HG03095 (cell line): Measurements from ENCODE around the gene ZNF506.
"Not testable (repeated sequence)": the region's sequence is repeated elsewhere in the genome, so short reads cannot be mapped to it uniquely, and the experiment has no call there.

ENCODE experiments used
- ATAC-seq: cut with Tn5 transposase; IDR thresholded peaks from one replicate; pipeline ENCODE4 v1.9.1; 2021; ENCODE audit warnings: moderate library complexity; ENCODE audit not compliant: unreplicated experiment

The ZNF506 gene

DNA sequence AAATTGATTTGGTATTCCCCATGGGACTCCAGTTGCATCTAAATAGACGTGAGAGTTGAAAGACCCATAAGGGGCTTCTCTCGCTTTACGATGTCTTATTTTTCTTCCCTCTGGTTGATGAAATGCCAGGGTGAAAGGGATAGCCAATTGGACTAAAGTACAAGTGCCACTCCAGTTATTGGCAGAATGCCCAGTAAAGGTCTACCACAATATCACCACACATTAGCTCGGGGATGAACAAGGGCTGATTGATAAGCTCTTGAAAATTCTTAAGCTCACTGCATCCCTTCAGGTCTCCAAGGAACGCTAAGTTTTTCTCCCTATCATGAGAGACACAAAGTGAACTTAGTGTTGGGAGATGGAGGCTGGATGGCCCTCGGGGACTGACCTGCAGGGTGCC lies 39.8 kb downstream of the ZNF506 start:
- ATAC-seq, result not testable (repeated sequence)

DNA sequence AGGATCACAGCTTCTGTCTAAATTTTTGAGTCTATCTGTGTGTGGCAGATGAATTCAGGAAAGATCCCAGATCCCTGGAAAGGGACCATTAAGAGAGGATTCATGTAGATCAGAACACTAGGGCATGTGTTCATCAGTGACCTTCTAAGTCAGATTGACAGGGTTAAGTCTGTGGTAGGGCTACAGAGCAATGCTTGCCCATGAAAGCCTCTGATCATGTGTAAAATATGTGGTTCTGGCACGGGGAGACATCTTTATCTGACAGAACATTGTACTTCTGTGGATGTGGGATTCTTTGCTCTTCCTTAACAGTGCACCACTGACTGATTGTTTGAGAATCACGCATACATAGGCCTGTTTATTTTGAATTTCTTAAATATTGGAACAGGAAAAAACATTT lies 42.9 kb downstream of the ZNF506 start:
- ATAC-seq, result no peak

DNA sequence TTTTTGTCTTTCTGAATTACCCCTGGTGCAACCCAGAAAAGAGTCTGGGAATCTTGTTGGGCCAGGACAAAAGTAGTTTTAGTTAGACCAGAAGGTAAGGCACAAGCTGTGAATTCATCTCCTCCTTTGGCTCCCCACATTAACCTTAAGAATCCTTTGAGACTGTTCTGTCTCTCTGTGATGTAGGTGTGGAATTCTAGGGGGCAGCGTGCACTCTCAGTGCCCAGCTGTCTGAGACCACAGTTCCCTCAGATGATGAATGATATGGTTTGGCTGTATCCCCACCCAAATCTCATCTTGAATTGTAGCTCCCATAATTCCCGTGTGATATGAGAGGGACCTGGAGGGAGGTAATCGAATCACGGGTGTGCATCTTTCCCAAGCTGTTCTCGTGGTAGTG lies 43.9 kb downstream of the ZNF506 start:
- ATAC-seq, result no peak

DNA sequence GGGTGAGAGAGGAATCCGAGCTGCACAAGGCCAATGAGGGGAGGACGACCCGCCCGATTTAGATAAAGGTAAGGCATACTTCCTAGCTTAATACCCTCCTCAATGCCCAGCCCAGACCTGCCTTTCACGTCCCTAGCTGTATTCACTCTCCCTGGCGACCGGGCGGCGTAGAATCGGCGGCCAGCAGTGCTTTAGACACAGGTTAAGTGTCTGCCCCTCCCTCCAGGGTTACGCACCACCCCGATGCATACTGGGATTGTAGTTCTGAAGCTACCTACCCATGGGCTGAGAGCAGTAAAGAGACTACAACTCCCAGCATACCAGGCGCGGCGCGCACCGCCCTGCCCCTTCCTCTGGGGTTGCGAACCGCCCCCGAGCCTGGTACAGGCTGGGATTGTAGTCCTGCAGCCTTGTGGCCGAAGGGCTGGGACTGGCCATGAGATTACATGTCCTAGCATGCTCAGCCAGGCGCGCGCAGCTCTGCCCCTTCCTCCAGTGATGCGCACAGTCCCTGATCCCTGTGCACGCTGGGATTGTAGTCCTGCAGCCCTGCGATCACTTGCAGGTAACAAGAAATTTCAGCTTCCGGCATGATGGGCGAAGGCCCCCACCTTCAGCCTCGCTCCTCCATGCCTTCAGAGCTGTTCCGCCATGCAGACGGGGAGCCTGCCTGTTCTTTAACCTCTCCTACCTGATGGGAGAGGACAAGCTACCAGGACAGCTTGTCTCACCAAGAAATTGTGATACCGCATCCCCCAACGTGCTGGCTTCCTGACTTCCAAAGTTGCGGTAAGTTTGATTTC lies 45.1 kb downstream of the ZNF506 start:
- peak; percentile 99 for ATAC-seq

DNA sequence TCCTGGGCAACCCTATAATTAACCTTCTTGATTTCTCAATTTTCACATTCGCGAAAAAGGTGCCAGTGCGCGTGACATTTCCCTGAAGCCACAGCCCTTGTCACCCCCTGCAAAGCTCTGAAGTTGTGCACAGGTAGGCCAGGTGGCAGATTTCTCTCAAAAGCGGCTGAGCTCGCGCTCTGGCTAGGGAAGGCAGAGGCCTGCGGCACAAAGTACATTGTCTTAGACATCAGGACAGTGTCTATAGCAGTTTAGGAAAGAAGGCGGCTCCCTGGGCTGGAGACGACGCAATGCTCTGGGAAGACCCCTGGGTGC lies 45.7 kb downstream of the ZNF506 start:
- no peak for ATAC-seq

DNA sequence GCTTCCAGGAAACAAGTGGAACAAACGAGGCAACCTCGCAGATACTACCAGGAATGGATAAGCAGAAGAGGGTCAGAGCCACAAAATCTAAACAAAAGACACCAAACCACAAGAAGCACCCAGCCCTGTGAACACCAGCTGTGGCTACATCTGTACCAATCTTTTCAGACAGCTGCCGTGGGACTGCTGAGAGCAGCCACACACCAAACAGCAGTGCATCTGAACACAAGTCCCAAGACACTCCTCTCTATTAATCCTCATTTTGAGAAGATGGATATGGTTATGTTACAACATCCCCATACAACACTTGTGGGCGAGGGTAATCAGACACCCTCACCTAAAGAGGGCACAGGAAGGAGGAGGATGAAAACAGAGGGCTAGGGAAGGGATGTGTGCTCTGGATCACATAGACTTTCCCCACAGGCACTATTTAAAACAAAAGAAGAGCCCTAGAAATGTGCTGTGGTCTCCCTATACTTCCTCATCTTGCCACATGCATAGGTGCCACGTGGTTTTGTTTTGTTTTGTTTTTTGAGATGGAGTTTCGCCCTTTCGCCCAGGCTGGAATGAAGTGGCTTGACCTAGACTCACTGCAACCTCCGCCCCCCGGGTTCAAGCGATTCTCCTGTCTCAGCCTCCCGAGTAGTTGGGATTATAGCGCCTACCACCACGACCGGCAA lies 47.1 kb downstream of the ZNF506 start:
- ATAC-seq, result no peak

DNA sequence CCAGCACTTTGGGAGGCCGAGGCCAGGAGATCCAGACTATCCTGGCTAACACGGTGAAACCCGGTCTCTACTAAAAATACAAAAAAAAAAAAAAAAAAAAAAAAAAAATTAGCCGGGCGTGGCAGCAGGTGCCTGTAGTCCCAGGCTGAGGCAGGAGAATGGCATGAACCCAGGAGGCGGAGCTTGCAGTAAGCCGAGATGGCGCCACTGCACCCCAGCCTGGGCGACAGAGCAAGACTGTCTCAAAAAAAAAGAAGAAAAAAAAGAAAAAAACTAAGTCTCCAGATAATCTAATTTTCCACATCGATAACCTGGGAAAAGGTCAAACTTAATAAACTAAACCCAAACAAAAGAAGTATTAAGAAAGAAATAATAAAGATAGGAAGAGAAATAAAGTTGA lies 49.6 kb downstream of the ZNF506 start:
- not testable (repeated sequence) for ATAC-seq

DNA sequence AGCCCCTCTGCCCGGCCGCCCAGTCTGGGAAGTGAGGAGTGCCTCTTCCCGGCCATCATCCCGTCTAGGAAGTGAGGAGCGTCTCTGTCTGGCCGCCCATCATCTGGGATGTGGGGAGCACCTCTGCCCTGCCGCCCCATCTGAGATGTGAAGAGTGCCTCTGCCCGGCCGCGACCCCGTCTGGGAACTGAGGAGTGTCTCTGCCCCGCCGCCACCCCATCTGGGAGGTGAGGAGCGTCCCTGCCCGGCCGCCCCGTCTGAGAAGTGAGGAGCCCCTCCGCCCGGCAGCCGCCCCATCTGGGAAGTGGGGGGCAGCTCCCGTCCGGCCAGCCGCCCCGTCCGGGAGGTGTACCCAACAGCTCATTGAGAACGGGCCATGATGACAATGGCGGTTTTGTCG lies 51.6 kb downstream of the ZNF506 start:
- not testable (repeated sequence) for ATAC-seq

DNA sequence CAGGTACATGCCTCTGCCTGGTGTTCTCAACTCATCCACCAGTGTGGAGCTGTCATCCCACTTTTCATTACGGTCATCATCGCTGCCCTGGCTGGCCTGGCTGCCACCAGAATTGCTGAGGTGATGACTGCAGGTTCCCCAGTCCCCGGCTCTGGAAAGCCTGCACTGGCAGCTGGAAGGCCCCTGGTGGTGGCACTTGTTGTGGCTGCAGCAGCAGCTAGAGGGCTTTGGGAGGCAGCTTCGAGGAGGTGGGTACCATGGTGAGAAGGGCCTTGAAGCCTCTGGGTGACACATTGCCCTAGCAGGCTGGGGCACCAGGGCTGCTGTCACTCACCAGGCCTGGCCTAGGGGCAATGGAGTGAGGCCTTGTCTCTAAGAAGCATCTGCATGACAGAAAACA lies 63.4 kb downstream of the ZNF506 start:
- ATAC-seq, result no peak

DNA sequence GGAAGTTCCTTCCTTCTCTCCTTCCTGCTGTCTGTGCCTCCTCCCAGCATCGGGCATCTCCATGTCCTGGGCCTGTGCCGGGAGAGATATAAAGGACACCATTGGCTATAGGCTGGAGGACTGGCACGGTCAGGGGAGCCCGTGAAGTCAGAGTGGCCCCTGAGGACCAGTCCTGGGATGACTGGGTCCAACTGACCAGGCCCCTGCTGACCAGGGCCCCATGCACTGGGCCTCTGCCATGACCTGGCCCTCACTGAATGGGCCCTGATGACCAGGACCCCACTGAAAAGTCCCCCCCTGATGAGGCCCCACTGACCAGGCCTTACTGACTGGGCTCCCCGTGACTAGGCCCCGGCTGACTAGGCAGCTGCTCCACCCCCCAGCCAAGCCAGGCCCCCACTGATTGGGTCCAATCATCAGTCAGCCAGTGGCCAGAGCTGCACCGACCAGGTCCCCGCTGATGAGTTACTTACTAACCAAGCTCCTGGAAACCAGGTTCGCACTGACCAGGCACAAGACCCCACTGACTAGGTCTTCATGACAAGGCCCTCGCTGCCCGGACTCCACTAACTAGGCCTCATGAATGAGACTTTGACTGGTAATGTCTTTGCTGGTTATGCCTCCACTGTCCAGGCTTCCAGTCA lies 68.7 kb downstream of the ZNF506 start:
- no peak for ATAC-seq

DNA sequence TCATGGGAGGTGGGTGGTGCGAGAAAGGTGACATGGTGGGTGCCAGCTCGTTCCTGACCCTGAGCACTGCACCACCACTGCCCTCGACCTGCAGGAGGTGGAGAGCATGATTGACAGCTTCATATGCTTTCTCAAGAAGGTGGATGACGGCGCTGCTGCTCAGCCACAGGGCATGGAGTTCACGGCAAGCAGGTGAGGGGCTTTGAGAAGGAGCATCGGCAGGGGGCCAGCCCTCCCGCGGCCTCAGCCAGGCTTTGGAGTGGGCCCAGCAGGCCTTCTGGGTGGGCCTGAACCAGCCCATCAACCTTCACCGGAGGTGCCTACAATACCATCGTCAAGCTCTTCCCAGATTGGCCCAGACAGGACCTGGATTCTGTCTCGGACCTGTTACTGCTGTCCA lies 69.7 kb downstream of the ZNF506 start:
- ATAC-seq, result no peak

DNA sequence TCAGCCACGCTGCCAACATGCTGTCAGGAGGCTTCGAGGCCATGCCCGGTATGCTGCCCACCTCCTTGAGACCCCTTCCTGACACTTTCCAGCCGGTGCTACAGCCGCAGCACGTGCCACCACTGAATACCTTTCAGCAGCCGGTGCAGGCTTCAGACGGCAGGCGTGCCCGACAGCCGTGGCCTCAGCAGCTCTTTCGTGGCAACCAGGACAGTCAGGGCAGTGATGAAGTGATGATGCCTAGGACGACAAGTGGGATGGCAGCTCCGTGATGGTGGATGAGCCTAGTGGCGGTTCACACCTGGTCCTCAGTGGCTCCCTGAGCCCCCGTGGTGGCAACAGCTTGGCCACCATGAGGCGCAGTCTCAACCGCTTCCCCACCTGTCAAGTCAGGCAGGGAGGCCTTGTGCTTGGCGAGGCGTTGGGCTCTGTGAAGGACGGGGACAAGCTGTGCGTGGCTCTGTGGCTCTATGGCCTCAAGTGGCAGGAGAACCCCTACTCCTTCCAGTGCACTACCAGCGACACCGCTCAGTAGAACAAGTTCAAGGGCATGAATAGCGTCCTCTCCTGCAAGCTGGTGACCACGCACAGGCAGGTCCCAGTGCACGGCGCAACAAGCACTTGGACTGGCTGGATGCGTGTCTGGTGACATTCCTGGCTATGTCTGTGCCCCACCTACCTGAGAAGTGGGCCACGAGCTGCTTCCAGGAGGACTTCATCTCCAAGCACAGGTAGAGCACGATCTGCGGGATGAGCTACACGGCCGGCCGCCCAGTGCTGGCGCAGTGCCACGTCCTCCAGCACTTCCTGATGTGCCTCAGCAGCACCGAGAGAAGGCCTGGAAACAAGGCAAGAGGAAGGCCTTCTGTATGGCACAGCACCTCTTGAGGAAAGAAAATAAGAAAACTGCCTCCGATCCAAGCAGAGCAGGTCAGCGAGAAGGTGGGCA lies 70.4 kb downstream of the ZNF506 start:
- no peak for ATAC-seq

DNA sequence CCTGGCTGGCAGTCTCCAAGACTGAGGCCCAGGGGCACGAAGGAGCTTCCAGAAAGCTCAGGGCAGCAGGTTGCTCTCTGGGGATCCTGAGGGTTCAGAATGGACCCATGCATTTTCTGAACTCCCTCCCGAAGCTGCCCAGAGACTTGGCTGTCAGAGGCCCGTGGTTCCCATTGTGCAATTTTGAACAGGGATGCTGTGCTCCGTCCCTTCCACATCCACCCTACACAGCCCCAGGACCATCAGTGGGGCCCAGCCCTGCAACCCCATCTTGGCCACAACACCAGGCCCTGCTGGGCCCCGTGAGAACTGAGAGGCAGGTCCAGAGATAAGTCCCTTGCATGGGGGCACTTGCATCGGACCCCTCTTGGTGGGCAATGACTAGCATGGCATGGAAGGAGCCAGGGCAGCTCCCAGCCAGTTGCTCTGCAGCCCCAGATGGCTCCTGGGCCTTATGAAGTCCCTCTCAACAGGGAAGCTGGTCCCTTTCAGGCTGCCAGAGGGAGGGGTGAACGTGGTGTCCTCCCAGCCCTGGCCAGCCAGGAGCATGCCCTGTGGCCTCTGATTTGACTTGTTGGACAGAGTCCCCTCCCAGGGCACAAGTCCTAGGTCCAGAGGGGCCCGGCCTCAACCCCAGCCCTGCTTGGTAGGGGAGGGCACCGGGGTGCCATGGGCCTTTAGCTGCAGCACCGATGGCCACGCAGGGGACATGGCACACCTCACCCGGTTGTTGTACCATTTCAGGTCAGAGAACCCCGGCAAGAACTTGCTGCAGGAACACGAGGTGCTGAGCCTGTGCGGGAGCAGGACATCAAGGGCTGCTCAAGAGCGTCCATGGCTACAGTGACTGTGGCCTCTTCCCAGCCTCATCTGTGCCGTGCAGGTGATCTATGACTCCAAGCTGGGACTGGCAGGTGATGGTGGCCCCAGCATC lies 71.4 kb downstream of the ZNF506 start:
- no peak for ATAC-seq

DNA sequence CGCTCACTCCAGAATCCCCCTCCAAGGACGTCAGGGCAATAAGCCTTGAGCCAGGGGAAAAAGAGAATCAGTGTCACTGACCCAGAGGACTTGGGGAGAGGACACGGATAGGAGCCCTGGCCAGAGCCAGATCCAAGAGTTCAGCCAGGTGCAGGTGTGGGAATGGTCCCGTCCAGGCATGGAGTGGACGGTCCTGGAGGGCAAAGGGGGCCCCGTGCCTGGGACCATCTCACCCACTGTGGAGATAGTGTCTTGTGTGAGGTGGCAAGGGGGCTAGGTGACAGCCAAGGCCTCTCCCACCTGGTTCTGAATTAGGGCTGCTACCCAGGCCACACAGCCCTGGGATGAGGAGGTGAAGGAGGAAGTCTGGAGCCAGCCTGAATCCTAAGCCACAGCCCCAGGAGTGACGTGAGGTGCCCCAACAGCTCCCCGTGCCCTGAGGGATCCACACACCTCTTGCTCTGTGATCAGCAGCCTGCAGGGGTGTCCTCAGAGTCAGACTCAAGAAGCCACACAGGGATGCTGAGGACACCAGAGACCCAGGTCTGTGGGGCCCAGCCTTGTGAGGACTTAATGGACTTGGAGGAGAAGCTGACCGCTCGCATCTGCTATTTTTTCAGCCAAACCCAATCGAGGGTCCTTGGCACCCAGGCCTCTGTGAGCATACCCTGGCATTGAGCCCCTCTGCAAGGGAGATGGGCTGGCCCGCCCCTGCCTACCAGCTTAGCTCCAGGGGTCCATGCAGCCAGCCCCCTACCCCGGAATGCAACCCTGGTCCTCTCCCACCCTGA lies 72.2 kb downstream of the ZNF506 start:
- ATAC-seq, result no peak

DNA sequence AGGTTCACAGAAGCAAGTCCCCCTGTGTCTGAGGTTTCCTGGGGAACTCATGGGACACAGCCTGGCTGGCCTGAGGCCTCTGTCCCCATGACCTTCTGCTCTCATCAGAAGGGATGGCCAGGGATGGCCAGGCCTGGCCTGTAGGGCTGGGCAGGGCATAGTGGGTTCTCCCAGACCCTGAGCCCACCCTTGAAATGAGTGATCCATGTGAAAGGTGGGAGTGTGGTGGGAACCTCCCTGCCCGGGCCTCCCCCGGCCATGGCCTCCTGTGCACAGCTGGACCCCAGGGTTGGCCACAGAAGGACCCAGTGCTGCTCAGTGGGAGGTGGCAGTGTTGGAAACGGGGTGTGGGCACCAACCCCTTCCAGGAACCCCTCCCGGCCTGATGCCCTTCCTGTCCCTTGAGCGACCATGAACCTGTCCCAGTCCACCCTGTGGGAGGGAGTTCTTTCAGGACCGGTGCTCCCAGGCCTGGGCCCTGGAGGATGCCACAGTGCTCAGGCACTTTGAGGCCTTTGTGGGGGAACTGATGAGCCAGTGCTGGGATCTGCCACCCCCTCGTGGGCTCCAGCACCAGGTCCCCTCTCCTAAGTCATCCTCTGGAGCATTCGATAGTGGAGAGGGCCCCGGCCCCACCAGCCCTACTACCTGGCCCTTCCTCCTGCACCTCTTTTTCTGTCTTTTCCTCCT lies 73.2 kb downstream of the ZNF506 start:
- ATAC-seq, result no peak

DNA sequence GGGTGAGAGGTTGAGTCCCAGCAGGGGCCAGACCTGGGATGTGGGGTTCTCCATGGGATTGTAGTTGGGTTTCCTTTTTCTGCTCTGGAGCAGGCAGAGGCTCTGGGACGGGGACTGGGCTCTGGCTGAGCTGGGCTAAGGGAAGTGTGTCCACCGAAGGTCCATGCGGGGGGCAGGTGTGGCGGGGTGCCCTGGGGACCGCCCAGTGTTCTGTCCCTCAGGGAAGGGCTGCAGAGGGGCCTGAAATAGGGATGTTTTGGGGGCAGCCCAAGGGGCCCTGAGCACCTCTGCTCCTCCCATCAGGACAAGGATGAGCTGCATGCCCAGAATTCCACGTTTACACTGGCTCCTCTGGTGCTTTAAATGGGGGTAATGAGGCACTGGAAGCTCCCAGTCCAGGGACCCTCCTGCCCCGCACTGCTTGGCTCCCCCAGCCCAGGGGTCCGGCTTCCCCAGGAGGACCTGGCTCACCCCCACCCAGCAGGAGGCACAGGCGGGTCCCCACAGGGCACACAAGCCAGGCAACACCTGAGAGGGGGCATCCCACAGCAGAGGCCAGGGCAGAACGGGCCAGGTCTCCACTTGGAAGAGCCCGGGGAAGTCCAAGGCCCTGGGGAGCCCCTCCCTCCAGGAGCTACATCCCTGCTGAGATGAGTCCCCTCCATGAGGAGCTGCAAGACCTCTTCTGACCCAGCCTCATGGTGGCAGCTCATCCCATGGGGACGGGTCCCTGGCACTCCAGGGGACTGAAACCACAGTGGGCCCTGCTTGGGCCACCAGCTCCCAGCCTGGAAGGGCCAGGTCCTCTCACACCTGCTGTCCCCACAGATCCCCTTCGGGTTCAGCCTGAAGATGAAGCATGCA lies 74.0 kb downstream of the ZNF506 start:
- ATAC-seq, result no peak

DNA sequence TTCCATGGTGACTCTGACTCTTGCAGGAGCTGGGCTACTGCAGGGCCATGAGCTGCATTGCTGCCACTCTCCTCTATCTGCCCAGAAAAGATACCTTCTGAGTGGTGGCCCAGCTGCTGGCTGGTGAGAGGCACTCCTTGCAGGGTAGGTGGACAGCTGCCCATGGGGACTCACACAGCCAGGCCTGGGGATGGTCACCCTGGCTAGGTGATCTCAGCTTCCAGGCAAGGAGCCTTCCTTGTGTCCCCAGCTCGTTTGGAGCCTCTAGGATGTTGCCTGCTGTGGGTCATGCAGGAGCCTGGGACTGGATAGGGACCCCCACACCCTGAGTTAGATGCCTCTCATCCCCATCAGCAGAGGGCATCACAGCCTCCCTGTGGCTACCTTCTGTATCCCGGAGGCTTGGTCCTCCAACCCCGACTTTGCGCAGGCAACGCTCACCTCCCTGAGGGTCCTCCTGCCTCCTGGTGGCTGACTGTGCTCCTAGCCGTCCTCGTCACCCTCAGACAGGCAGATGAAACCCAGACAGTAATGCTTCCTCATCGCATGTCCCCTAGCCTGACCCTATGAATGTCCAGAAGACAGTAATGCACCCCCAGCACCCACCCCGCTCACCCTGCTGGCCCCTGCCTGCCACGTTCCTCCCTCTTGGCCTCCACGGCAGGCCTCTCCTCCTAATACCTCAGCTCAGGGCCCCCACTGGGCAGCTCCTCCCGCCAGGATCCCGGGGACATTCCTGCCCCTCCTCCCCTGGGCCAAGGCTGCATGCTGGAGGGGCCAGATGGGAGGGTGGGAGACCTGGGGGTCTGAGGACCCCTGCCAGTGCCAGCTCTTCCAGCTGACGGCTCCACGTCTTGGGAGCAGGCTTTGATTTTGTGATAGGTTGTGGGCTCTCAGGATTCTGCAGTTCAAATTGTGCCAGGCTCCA lies 75.0 kb downstream of the ZNF506 start:
- no peak for ATAC-seq
